Progenitor cell of endocrine pancreas (in vitro differentiated cells): ENCODE results near the gene DOCK4. TPM values are rescaled to one million over a fixed set of nuclear protein-coding genes. Genes with fewer than 3 reads are reported as not detected.
A peak's percentile ranks its signal among the peaks of the same experiment; 100 is the strongest.

Experiments used
- DNase-seq: peaks from one replicate; pipeline ENCODE4 v3.0.0; 2021; ENCODE audit warnings: low spot score; ENCODE audit not compliant: unreplicated experiment
- H3K27ac Mint-ChIP-seq: 2 replicates; pipeline ENCODE4 v1.8.0; 2021; ENCODE audit warnings: mild to moderate bottlenecking, moderate library complexity, mixed read lengths
- H3K27me3 Mint-ChIP-seq: 2 replicates; pipeline ENCODE4 v1.8.0; 2021; ENCODE audit warnings: mixed read lengths
- H3K36me3 Mint-ChIP-seq: 2 replicates; pipeline ENCODE4 v1.8.0; 2022; ENCODE audit warnings: mixed read lengths; ENCODE audit not compliant: insufficient read depth
- H3K4me1 Mint-ChIP-seq: 2 replicates; pipeline ENCODE4 v1.8.0; 2021; ENCODE audit warnings: low read depth, mixed read lengths
- H3K4me3 Mint-ChIP-seq: 2 replicates; pipeline ENCODE4 v1.8.0; 2021; ENCODE audit warnings: low read depth, mild to moderate bottlenecking, moderate library complexity, mixed read lengths
- H3K9me3 Mint-ChIP-seq: 2 replicates; pipeline ENCODE4 v1.8.0; 2021; ENCODE audit warnings: low read depth, mixed read lengths
- CTCF ChIP-seq: fragments of 200-600 bp; sonication (generic); IDR thresholded peaks from one replicate; pipeline ENCODE4 v1.5.0; 2021; ENCODE audit warnings: antibody characterized with exemption, mild to moderate bottlenecking; ENCODE audit not compliant: unreplicated experiment
- total RNA-seq: library from RNA; stranded (reverse); gene quantifications from 2 replicates; pipeline ENCODE4 v1.2.1, GENCODE V29; 2021

The DOCK4 gene
- total RNA-seq, 1 donor from 2014 or later = 28.8 TPM

GRCh38 chr7:111953611-111954010, 252.6 kb downstream of the DOCK4 start:
- H3K27me3 Mint-ChIP-seq = no peaks in the 10 kb centered on the region
- peaks cover 3% of the 10 kb centered on the region for H3K36me3 Mint-ChIP-seq
- peaks cover 20% of the 10 kb centered on the region for H3K4me1 Mint-ChIP-seq
- no peak for TF ChIP-seq CTCF
- H3K9me3 Mint-ChIP-seq = no peaks in the 10 kb centered on the region
- no peak for DNase-seq
- H3K27ac Mint-ChIP-seq = peak overlapping the region; percentile 61
- H3K4me3 Mint-ChIP-seq = no peak overlapping the region

- Mint-ChIP-seq H3K36me3 (peaks cover 3% of the 10 kb centered on the region), H3K4me1 (peaks cover 20% of the 10 kb centered on the region), H3K9me3 (no peaks in the 10 kb centered on the region), H3K4me3 (no peak overlapping the region), H3K27me3 (no peaks in the 10 kb centered on the region), H3K27ac (no peak overlapping the region)
- no peak for DNase-seq
- no peak for TF ChIP-seq CTCF
These were observed 253.4 kb downstream of the DOCK4 start for GRCh38 chr7:111952783-111953182.

GRCh38 chr7:111951052-111951451, 255.1 kb downstream of the DOCK4 start:
- peaks cover 7% of the 10 kb centered on the region for H3K36me3 Mint-ChIP-seq
- H3K9me3 Mint-ChIP-seq = no peaks in the 10 kb centered on the region
- no peaks in the 10 kb centered on the region for H3K27me3 Mint-ChIP-seq
- TF ChIP-seq CTCF = no peak
- no peak overlapping the region for H3K27ac Mint-ChIP-seq
- no peak overlapping the region for H3K4me3 Mint-ChIP-seq
- peaks cover 13% of the 10 kb centered on the region for H3K4me1 Mint-ChIP-seq
- DNase-seq = no peak

- Mint-ChIP-seq H3K27ac (peak overlapping the region; percentile 37), H3K9me3 (peaks cover 16% of the 10 kb centered on the region), H3K4me3 (no peak overlapping the region), H3K4me1 (peaks cover 1% of the 10 kb centered on the region), H3K36me3 (peaks cover 53% of the 10 kb centered on the region), H3K27me3 (no peaks in the 10 kb centered on the region)
- DNase-seq = no peak
- TF ChIP-seq CTCF = no peak
These were observed 263.6 kb downstream of the DOCK4 start for GRCh38 chr7:111942450-111943081.

GRCh38 chr7:111937163-111937562, 269.0 kb downstream of the DOCK4 start:
- H3K27ac Mint-ChIP-seq = no peak overlapping the region
- no peak for DNase-seq
- peaks cover 1% of the 10 kb centered on the region for H3K4me1 Mint-ChIP-seq
- TF ChIP-seq CTCF = no peak
- peaks cover 30% of the 10 kb centered on the region for H3K36me3 Mint-ChIP-seq
- H3K4me3 Mint-ChIP-seq = no peak overlapping the region
- H3K27me3 Mint-ChIP-seq = no peaks in the 10 kb centered on the region
- peaks cover 4% of the 10 kb centered on the region for H3K9me3 Mint-ChIP-seq
